ENCODE data around the gene RERE. TPM values are rescaled to one million over a fixed set of nuclear protein-coding genes. Genes with fewer than 3 reads are reported as not detected.

The RERE gene
- total RNA-seq, 1 experiment from 2014 or later = 161 TPM

GRCh38 chr1:8646189-8646588, 171.3 kb downstream of the RERE start:
- TF ChIP-seq GABPB1 (CRISPR knock-in tag; IDR thresholded peaks at IDR 0.05) (no peak), FOXP1 (CRISPR knock-in tag; IDR thresholded peaks at IDR 0.05; ENCODE audit: borderline replicate concordance) (no peak), NFATC4 (CRISPR knock-in tag; IDR thresholded peaks at IDR 0.05) (no peak), AR (CRISPR knock-in tag; IDR thresholded peaks at IDR 0.05) (no peak), ZNF263 (CRISPR knock-in tag; IDR thresholded peaks at IDR 0.05; ENCODE audit: low read depth) (no peak), SP1 (CRISPR knock-in tag; conservative IDR thresholded peaks at IDR 0.05) (no peak), ZNF138 (CRISPR knock-in tag; conservative IDR thresholded peaks at IDR 0.05) (no peak), SOX15 (CRISPR knock-in tag; IDR thresholded peaks at IDR 0.05) (no peak), TP53 (CRISPR knock-in tag; IDR thresholded peaks at IDR 0.05) (no peak), JAZF1 (CRISPR knock-in tag; IDR thresholded peaks at IDR 0.05) (no peak)
- TF ChIP-seq, protein P1, sequence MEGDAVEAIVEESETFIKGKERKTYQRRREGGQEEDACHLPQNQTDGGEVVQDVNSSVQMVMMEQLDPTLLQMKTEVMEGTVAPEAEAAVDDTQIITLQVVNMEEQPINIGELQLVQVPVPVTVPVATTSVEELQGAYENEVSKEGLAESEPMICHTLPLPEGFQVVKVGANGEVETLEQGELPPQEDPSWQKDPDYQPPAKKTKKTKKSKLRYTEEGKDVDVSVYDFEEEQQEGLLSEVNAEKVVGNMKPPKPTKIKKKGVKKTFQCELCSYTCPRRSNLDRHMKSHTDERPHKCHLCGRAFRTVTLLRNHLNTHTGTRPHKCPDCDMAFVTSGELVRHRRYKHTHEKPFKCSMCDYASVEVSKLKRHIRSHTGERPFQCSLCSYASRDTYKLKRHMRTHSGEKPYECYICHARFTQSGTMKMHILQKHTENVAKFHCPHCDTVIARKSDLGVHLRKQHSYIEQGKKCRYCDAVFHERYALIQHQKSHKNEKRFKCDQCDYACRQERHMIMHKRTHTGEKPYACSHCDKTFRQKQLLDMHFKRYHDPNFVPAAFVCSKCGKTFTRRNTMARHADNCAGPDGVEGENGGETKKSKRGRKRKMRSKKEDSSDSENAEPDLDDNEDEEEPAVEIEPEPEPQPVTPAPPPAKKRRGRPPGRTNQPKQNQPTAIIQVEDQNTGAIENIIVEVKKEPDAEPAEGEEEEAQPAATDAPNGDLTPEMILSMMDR (IDR thresholded peaks at IDR 0.05) = no peak
- TF ChIP-seq, protein P2, sequence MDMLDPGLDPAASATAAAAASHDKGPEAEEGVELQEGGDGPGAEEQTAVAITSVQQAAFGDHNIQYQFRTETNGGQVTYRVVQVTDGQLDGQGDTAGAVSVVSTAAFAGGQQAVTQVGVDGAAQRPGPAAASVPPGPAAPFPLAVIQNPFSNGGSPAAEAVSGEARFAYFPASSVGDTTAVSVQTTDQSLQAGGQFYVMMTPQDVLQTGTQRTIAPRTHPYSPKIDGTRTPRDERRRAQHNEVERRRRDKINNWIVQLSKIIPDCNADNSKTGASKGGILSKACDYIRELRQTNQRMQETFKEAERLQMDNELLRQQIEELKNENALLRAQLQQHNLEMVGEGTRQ (CRISPR knock-in tag; IDR thresholded peaks at IDR 0.05) = no peak
- no peaks in the 10 kb centered on the region for H3K9me3 Mint-ChIP-seq
- ChIA-PET CTCF (no interaction called here), POLR2A (interaction anchor here (0.6 kb wide), 1 partner anchor 87 kb away, joined by 9 read pairs; no protein-coding TSS in a partner anchor)
- ATAC-seq = no peak
- peaks cover 4% of the 10 kb centered on the region for H3K36me3 Mint-ChIP-seq
- H3K4me1 Mint-ChIP-seq = peaks cover 61% of the 10 kb centered on the region
- H3K4me3 Mint-ChIP-seq = no peak overlapping the region
- DNase-seq (ENCODE audit: low spot score) = no peak
- no peaks in the 10 kb centered on the region for H3K27me3 Mint-ChIP-seq (ENCODE audit: low read depth)
- H3K27ac Mint-ChIP-seq = peak overlapping the region; percentile 33

GRCh38 chr1:8643542-8644536, 173.6 kb downstream of the RERE start:
- DNase-seq (ENCODE audit: low spot score) (no peak), ATAC-seq (no peak)
- TF ChIP-seq TEAD4 (CRISPR knock-in tag; IDR thresholded peaks at IDR 0.05) = no peak
- TF ChIP-seq IRF2 (CRISPR knock-in tag; IDR thresholded peaks at IDR 0.05; ENCODE audit: borderline replicate concordance, low read depth) = no peak
- TF ChIP-seq NFYB (CRISPR knock-in tag; conservative IDR thresholded peaks at IDR 0.05; ENCODE audit: low read depth) = no peak
- TF ChIP-seq GABPB1 (CRISPR knock-in tag; IDR thresholded peaks at IDR 0.05) = peak; percentile 85
- no peak for TF ChIP-seq TCF7 (CRISPR knock-in tag; IDR thresholded peaks at IDR 0.05; ENCODE audit: low read depth)
- TF ChIP-seq PREB (CRISPR knock-in tag; IDR thresholded peaks at IDR 0.05; ENCODE audit: borderline replicate concordance) = no peak
- no peak for TF ChIP-seq TP53 (CRISPR knock-in tag; IDR thresholded peaks at IDR 0.05)
- no peak for TF ChIP-seq RORB (CRISPR knock-in tag; IDR thresholded peaks at IDR 0.05)
- Mint-ChIP-seq H3K27me3 (ENCODE audit: low read depth) (no peaks in the 10 kb centered on the region), H3K4me1 (peaks cover 66% of the 10 kb centered on the region), H3K4me3 (no peak overlapping the region), H3K27ac (peak overlapping the region; percentile 83), H3K36me3 (no peaks in the 10 kb centered on the region; the same call in 1 of the 2 replicates), H3K9me3 (no peaks in the 10 kb centered on the region)
- ChIA-PET CTCF (interaction anchor here (1.5 kb wide), 1 partner anchor 18 kb away, joined by 3 read pairs; no protein-coding TSS in a partner anchor), POLR2A (interaction anchor here (0.6 kb wide), 1 partner anchor 35 kb away, joined by 5 read pairs; no protein-coding TSS in a partner anchor)

Measured in WTC11 (cell line).